ENCODE data around the gene APPBP2.

DNA sequence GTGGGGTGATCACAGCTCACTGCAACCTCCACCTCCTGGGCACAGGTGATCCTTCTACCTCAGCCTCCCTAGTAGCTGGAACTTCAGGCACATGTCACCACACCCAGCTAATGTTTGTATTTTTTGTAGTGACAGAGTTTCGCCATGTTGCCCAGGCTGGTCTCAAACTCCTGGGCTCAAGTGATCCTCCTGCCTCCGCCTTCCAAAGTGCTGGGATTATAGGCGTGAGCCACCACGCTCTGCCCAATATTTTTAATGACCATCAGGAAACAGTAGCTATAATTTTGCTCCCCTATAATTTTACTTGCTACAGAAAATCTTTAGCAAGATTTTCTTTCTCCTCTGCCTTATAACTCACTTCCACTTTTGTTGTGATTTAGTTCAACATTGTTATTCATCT is 29.7 kb upstream of the APPBP2 start:
- TF ChIP-seq, protein P1, sequence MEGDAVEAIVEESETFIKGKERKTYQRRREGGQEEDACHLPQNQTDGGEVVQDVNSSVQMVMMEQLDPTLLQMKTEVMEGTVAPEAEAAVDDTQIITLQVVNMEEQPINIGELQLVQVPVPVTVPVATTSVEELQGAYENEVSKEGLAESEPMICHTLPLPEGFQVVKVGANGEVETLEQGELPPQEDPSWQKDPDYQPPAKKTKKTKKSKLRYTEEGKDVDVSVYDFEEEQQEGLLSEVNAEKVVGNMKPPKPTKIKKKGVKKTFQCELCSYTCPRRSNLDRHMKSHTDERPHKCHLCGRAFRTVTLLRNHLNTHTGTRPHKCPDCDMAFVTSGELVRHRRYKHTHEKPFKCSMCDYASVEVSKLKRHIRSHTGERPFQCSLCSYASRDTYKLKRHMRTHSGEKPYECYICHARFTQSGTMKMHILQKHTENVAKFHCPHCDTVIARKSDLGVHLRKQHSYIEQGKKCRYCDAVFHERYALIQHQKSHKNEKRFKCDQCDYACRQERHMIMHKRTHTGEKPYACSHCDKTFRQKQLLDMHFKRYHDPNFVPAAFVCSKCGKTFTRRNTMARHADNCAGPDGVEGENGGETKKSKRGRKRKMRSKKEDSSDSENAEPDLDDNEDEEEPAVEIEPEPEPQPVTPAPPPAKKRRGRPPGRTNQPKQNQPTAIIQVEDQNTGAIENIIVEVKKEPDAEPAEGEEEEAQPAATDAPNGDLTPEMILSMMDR (IDR thresholded peaks at IDR 0.05) = no peak
- no peak for TF ChIP-seq POLR2A (IDR thresholded peaks at IDR 0.05)

Measured in breast epithelium (tissue), 3 donors.